Retina (tissue), 1 donor: ENCODE measurements around the gene PSMC6.

Experiments used
- DNase-seq: peaks from one replicate; pipeline ENCODE4 v3.0.0-alpha.2; 2016

The PSMC6 gene

GRCh38 chr14:52706724-52707706, at the start of gene PSMC6:
TSS of gene PSMC6 (plus strand) at chr14:52707200. CDS start at chr14:52707220, 20 bp downstream.
- peak; percentile 93 for DNase-seq

GRCh38 chr14:52660325-52660724, 46.7 kb upstream of the PSMC6 start:
- no peak for DNase-seq

GRCh38 chr14:52660832-52661231, 46.2 kb upstream of the PSMC6 start:
- no peak for DNase-seq

GRCh38 chr14:52661314-52661713, 45.7 kb upstream of the PSMC6 start:
- no peak for DNase-seq

DNA sequence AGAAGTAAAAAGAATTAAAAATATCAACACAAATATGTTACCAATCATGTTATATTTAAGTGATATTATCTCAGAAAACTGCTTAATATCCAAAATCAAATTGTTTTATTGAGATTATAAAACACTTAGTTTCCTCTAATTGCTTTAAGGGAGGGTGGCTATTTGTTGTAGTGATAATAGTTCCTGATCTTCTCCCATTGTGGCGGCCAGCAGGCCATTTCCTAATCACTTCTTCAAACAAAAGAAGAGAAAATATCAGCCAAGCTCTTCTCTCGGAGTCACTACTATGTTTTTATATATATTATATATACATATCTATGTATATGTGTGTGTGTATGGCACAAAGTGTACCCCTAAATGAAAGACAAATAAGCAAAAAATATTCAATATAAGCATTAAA, 43.1 kb upstream of the PSMC6 start:
- DNase-seq = no peak

DNA sequence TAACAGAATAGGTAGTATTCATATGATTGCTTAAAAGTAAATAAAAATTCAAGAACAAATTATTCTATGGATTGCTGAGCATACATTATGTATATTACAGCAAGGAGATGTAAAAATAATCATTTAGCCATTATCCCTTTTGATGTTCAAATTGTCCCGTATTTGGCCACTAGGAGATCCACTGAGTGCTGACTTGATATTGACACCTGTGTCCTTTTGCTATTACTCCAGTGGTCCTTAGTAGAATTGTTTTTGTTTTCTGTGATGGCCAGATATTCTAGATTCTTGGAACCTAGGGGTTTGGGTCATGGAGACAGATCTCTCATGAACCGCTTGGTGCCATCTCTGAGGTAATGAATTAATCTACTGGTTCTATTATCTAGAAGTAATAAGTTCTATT, 28.4 kb upstream of the PSMC6 start:
- DNase-seq = no peak

GRCh38 chr14:52683985-52684520, 22.9 kb upstream of the PSMC6 start:
- DNase-seq = no peak

- DNase-seq = no peak
These were observed 20.8 kb upstream of the PSMC6 start for GRCh38 chr14:52686176-52686575.

DNA sequence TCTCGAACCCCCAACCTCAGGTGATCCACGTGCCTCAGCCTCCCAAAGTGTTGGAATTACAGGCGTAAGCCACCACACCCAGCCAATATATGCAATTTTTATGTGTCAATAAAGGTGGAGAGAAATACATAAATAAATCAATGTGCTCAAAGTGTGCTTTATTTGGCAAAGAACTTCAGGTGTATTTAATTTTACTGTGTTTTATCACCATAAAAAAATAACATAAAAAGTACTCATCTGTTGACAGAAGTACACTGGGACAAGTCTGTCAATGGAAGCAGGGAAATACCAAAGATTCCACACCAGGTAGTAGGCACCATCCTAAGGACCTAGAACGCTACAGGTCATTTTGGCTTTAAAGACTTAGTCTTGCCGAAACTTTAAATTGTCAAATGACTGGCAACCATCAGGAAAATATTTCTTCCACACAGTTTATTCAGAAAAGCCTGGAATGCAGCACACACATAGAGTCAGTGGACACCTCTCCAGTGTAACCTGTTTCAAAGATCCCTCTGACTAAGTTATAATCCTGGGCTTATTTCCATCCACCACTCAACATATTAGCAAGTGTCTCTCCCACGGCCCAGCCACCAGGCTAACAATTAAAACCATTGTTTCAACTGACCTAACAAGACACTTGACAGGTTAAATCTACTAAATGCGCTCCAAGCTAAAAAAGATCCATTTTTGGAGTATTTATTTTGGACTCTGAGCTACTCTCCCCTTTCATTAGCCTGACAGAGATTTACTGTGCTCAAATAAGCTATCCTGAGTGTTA, 15.8 kb upstream of the PSMC6 start:
- no peak for DNase-seq

DNA sequence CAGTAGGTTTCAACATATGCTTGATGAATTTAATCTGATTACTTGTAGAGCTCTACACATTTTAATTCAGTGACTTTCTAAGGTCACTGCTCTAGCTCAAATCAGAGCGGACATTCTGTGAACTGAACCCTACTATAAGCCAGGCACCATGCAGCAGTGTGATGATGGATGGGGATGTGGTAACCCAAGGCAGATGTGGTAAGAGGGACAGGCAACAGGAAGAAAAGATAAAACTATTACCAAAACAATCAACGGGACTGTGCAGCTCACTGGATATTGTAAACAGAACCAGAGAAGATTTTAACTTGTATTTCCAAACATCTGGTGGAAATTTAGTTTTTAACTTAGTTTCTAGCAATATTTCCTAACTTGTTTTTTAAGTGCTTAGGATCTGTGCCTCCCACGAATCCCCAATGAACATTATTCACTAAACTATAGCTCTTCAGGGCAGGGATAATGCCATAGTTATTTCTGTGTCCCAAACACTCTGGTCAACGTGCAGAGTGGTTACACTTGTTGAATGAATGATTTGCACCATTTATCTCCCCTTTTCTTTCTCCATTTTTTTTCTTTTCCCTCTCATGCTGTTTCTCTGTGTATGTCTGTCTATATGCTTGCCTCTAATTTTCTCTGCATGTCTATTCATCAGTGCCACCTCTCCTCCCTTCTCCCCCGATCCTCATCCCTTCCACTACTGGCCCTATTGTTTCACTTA, 14.6 kb upstream of the PSMC6 start:
- no peak for DNase-seq

DNA sequence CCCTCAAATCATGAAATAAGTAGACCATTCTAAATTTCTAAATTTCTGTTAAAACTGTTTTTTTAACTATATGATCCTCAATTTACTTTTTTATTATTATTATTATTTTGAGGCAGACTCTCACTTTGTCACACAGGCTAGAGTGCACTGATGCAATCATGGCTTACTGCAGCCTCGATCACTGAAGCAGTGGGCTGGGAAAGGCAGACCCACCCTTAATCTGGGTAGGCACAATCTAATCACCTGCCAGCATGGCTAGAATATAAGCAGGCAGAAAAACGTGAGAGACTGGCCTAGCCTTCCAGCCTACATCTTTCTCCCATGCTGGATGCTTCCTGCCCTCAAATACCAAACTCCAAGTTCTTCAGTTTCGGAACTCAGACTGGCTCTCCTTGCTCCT, 14.0 kb upstream of the PSMC6 start:
- no peak for DNase-seq

DNA sequence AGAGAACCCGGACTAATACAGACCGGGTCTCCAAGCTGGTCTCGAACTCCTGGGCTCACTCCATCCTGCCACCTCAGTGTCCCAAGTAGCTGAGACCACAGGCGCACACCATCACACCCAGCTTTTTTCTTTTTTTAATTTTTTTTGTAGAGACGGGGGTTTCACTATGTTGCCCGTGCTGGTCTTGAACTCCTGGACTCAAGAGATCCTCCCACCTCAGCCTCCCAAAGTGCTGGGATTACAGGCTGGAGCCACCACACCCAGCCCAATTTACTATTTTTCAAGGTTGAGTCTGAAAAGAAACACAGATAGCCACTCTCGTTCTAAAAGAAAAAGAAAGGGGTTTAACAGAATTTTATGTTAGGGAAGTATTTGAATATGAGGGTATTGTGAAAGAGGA, 13.5 kb upstream of the PSMC6 start:
- no peak for DNase-seq

- DNase-seq = peak; percentile 89
These were observed 12.1 kb upstream of the PSMC6 start for GRCh38 chr14:52694761-52695480.

DNA sequence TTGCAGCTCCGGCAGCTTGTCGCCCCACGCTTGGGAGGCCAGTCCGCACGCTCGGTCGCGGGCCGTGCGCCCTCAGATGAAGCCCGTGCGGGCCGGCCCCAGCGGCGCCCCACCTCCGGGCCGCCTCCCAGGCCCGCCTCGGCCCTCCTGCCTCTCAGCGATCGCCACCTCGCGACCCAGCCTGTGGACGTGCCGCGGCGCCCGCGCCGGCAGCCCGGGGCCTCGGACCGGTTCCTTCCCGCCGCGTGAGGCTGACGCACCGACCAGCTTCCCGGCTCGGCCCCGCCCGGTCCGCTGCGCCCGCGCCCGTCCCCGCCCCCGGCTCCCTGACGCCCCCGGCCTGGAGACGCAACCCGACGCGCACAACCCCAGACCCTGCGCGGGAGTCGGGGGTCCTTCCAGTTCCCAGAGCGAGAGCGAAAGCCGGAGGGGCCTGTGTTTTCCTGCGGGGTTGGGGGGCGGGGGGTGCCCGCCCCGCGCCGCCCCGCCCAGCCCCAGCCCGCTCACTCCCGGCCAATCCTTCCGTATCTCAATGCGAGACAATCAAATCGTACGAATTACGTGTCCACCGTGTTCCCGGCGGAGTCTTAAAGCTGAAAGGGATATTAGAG, 11.4 kb upstream of the PSMC6 start, which contains the start of gene ERO1A:
Gene ERO1A (minus strand): TSS at position 78 of the 611 bp plus-strand sequence. CDS start 77 bp downstream, at position 1.
- peak; percentile 68 for DNase-seq

DNA sequence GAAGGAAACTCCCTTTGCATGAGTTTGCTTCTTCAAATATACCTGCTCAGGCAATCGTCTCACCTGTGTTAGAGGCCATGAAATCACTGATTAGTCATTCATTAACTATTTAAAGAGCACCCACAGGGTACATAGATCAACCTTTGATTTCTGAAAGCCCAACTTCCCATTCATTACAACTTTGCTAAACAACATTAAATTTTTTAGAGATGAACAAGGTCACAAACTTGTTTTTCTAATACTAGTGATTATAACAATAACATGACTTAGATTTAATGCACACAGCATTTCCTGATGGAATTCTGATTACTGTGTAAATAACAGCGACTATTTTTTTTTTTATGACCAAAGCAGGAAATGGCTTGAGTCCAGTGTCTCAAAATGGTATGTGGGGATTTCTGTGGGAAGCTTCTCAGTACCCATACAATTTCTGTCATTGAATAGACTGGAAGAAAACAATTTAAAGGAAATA, 6.3 kb upstream of the PSMC6 start:
- no peak for DNase-seq

DNA sequence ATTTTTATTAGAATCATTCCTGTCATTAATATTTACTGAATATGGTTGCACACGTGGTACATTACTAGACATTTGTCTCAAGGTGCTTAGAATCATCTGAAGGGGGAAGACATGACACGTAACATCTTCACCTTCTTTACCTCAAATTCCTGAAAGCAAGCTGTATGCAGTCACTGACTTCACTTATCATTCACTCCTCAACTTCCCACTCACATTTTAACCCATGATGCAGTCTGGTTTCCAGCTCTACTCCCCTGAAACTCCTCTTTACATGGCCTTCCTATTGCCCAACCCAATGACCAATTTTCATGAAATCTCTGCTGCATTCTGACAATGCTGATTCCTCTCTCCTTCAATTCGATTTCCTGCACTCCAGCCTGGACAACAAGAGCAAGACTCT, 5.8 kb upstream of the PSMC6 start:
- no peak for DNase-seq

DNA sequence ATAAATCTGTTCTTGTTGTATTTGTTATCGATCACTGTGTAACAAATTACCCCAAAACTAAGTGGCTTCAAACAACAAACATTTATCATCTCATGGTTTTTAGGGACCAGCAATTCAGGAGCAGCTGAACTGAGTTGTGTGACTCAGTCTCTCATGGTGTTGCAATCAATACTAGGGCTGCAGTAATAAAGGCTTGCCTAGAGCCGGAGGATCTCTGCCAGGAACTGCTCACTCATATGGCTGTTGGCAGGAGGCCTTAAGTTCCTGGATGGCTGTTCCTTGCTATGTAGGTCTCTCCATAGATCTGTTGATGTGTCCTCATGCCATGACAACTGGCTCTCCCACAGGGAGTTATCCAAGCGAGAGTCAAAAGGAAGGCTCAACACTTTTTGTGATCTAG, 3.8 kb upstream of the PSMC6 start:
- no peak for DNase-seq

DNA sequence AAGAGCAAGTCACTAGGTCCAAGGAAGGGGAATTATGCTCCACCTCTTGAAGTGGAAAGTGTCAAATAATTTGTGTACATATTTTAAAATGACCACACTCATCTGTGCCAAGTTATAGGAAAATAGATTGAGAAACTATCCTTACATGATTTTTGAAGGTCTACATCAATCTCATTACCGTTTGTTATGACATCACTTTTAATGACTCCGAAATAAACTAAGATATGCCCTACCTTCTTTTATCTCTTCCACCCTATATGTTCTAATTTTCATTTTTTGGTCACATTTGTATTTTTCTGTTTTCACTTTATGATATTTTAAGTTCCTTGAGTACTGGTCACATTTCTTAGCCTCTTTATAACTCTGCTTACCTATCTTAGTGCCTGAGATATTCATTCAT, 3.3 kb upstream of the PSMC6 start:
- DNase-seq = no peak

DNA sequence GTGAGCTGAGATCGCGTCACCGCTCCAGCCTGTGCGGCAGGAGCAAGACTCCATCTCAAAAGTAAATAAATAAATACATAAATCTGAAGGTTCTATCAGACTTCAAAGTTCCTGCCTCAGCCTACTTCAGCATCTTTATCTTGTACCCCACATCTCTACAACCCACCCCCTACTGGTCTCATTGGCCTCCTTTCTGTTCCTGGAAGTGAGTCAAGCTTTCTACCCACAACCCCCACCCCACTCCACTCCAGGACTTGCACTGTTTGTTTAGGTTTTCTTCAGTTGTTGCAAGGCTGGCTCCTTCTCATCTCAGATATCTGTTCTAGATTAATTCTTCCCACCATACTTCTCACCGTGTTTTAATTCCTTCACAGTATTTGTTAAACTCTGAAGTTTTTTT, 714 bp upstream of the PSMC6 start:
- DNase-seq = no peak

DNA sequence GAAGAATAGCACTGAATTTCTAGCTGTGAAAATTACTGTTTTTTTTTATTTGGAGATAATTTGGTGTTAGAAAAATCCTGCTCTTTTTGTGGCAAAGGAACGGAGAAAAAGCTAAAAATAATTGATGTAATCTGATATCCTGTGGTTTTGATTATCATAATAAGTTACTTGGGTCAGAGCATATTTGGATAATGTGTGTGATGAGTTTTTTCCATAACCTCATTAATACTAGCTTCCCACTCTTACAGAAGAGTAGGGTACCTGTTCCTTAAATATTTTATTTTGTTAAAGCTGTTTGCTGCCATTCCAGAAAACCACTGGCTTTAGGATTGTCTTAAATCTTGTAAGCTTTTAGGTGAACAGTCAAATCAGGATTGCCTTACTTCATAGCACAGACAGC, 4.7 kb downstream of the PSMC6 start:
- no peak for DNase-seq

GRCh38 chr14:52716155-52716554, 9.2 kb downstream of the PSMC6 start:
- no peak for DNase-seq
